ENCODE results near the gene EMC1.
A peak's percentile ranks its signal among the peaks of the same experiment; 100 is the strongest.

The EMC1 gene

DNA sequence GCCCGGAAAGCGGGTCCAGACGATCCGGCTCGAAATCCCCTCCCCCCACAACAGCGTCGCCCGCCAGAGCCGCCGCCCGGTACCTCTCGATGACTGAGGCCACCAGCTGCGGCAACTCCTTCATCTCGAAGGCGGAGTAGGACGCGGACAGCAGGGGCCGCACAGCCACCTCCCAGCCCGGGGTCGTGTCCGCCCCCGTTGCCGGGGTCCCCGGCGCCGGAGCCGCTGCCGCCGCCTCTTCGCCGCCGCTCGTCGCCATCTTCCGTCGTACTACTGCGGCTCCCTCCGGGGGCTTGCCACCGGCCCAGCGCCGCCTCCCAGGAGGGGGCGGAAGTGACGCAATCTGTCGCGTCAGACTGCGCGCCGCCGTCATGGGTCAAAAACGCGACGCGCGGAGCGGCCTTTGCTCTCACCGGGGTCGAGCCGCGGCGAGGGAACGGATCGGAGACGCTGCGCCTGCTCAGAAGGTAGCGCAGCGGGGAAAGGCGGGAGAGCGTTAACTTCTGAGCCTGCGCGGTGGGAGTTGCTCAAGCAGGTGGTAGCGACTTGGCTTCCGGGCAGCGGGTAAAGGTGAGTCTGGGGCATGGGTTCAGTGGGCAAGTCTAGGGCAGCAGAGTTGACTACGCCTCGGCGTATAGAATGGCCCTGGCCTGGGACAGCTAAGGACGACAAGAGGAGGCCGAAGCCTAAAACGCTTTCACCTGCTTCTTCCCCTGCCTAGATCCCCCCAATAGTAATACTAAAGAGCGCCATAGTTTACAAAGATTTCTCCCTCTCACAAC is 41.1 kb downstream of the EMC1 start, which contains the start of gene UBR4 (continued):
- TF ChIP-seq ZSCAN23 (tag by site-specific recombination; IDR thresholded peaks at IDR 0.05) (no peak; the same call in 1 of the 2 replicates), OVOL3 (tag by site-specific recombination; IDR thresholded peaks at IDR 0.05) (no peak; the same call in 1 of the 2 replicates), ZNF239 (tag by site-specific recombination; IDR thresholded peaks at IDR 0.05) (no peak), ZNF629 (tag by site-specific recombination; IDR thresholded peaks at IDR 0.05) (peak; percentile 100), ZNF174 (tag by site-specific recombination; IDR thresholded peaks at IDR 0.05) (no peak), MZF1 (tag by site-specific recombination; IDR thresholded peaks at IDR 0.05; ENCODE audit: borderline replicate concordance) (peak; percentile 43; the same call in 1 of the 2 replicates), KLF16 (tag by site-specific recombination; IDR thresholded peaks at IDR 0.05) (no peak; the same call in 1 of the 2 replicates), MEIS1 (CRISPR knock-in tag; IDR thresholded peaks at IDR 0.05; ENCODE audit: borderline replicate concordance) (no peak), ZNF555 (tag by site-specific recombination; conservative IDR thresholded peaks at IDR 0.05) (no peak), ZNF514 (tag by site-specific recombination; IDR thresholded peaks at IDR 0.05) (no peak), ZNF391 (tag by site-specific recombination; IDR thresholded peaks at IDR 0.05; ENCODE audit: borderline replicate concordance, low read depth) (0 out of 2 replicates have a peak, but pooled peaks have one; percentile 66), ZNF621 (tag by site-specific recombination; IDR thresholded peaks at IDR 0.05) (no peak), ZIC2 (tag by site-specific recombination; IDR thresholded peaks at IDR 0.05) (peak; percentile 94), ZNF596 (tag by site-specific recombination; IDR thresholded peaks at IDR 0.05) (no peak), ZNF600 (tag by site-specific recombination; IDR thresholded peaks at IDR 0.05) (no peak; the same call in 1 of the 2 replicates), ZNF48 (tag by site-specific recombination; IDR thresholded peaks at IDR 0.05) (no peak), ZNF274 (IDR thresholded peaks at IDR 0.05; ENCODE audit: low read length) (no peak), ZNF274 (tag by site-specific recombination; IDR thresholded peaks at IDR 0.05; ENCODE audit: borderline replicate concordance) (no peak), ZFP3 (tag by site-specific recombination; IDR thresholded peaks at IDR 0.05; ENCODE audit: low read depth) (no peak), ZNF37A (tag by site-specific recombination; IDR thresholded peaks at IDR 0.05) (no peak), ZEB2 (tag by site-specific recombination; IDR thresholded peaks at IDR 0.05) (peak; percentile 97), ZNF433 (tag by site-specific recombination; IDR thresholded peaks at IDR 0.05; ENCODE audit: low read depth) (no peak), ZNF423 (tag by site-specific recombination; IDR thresholded peaks at IDR 0.05) (no peak), ZNF10 (tag by site-specific recombination; IDR thresholded peaks at IDR 0.05) (peak; percentile 87), ZNF23 (tag by site-specific recombination; IDR thresholded peaks at IDR 0.05; ENCODE audit: borderline replicate concordance) (no peak), ZNF747 (tag by site-specific recombination; IDR thresholded peaks at IDR 0.05) (no peak), ZNF416 (tag by site-specific recombination; IDR thresholded peaks at IDR 0.05) (no peak), ZSCAN30 (tag by site-specific recombination; IDR thresholded peaks at IDR 0.05) (peak; percentile 94)
- TF ChIP-seq, protein P1, sequence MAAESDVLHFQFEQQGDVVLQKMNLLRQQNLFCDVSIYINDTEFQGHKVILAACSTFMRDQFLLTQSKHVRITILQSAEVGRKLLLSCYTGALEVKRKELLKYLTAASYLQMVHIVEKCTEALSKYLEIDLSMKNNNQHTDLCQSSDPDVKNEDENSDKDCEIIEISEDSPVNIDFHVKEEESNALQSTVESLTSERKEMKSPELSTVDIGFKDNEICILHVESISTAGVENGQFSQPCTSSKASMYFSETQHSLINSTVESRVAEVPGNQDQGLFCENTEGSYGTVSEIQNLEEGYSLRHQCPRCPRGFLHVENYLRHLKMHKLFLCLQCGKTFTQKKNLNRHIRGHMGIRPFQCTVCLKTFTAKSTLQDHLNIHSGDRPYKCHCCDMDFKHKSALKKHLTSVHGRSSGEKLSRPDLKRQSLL (tag by site-specific recombination; IDR thresholded peaks at IDR 0.05): peak; percentile 63
- TF ChIP-seq, protein P2, sequence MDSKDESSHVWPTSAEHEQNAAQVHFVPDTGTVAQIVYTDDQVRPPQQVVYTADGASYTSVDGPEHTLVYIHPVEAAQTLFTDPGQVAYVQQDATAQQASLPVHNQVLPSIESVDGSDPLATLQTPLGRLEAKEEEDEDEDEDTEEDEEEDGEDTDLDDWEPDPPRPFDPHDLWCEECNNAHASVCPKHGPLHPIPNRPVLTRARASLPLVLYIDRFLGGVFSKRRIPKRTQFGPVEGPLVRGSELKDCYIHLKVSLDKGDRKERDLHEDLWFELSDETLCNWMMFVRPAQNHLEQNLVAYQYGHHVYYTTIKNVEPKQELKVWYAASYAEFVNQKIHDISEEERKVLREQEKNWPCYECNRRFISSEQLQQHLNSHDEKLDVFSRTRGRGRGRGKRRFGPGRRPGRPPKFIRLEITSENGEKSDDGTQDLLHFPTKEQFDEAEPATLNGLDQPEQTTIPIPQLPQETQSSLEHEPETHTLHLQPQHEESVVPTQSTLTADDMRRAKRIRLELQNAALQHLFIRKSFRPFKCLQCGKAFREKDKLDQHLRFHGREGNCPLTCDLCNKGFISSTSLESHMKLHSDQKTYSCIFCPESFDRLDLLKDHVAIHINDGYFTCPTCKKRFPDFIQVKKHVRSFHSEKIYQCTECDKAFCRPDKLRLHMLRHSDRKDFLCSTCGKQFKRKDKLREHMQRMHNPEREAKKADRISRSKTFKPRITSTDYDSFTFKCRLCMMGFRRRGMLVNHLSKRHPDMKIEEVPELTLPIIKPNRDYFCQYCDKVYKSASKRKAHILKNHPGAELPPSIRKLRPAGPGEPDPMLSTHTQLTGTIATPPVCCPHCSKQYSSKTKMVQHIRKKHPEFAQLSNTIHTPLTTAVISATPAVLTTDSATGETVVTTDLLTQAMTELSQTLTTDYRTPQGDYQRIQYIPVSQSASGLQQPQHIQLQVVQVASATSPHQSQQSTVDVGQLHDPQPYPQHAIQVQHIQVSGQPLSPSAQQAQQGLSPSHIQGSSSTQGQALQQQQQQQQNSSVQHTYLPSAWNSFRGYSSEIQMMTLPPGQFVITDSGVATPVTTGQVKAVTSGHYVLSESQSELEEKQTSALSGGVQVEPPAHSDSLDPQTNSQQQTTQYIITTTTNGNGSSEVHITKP (tag by site-specific recombination; IDR thresholded peaks at IDR 0.05): peak; percentile 12
- TF ChIP-seq, protein P3, sequence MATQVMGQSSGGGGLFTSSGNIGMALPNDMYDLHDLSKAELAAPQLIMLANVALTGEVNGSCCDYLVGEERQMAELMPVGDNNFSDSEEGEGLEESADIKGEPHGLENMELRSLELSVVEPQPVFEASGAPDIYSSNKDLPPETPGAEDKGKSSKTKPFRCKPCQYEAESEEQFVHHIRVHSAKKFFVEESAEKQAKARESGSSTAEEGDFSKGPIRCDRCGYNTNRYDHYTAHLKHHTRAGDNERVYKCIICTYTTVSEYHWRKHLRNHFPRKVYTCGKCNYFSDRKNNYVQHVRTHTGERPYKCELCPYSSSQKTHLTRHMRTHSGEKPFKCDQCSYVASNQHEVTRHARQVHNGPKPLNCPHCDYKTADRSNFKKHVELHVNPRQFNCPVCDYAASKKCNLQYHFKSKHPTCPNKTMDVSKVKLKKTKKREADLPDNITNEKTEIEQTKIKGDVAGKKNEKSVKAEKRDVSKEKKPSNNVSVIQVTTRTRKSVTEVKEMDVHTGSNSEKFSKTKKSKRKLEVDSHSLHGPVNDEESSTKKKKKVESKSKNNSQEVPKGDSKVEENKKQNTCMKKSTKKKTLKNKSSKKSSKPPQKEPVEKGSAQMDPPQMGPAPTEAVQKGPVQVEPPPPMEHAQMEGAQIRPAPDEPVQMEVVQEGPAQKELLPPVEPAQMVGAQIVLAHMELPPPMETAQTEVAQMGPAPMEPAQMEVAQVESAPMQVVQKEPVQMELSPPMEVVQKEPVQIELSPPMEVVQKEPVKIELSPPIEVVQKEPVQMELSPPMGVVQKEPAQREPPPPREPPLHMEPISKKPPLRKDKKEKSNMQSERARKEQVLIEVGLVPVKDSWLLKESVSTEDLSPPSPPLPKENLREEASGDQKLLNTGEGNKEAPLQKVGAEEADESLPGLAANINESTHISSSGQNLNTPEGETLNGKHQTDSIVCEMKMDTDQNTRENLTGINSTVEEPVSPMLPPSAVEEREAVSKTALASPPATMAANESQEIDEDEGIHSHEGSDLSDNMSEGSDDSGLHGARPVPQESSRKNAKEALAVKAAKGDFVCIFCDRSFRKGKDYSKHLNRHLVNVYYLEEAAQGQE (tag by site-specific recombination; IDR thresholded peaks at IDR 0.05): peak; percentile 33; the same call in 1 of the 2 replicates
- TF ChIP-seq, protein P4, sequence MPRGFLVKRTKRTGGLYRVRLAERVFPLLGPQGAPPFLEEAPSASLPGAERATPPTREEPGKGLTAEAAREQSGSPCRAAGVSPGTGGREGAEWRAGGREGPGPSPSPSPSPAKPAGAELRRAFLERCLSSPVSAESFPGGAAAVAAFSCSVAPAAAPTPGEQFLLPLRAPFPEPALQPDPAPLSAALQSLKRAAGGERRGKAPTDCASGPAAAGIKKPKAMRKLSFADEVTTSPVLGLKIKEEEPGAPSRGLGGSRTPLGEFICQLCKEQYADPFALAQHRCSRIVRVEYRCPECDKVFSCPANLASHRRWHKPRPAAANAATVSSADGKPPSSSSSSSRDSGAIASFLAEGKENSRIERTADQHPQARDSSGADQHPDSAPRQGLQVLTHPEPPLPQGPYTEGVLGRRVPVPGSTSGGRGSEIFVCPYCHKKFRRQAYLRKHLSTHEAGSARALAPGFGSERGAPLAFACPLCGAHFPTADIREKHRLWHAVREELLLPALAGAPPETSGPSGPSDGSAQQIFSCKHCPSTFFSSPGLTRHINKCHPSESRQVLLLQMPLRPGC (tag by site-specific recombination; IDR thresholded peaks at IDR 0.05): no peak

Data from HEK293 (cell line).